Esophagus squamous epithelium (tissue), 5 donors: Measurements from ENCODE around the gene TMX3. TPM values are rescaled to one million over a fixed set of nuclear protein-coding genes. Genes with fewer than 3 reads are reported as not detected.

Experiments used
- DNase-seq: peaks from one replicate; lab custom pipeline; 2025; lab: John Stamatoyannopoulos, UW
- H3K27ac ChIP-seq, 4 donors: fragments of 200-600 bp; sonication (generic); one replicate each; pipeline ENCODE4 v1.5.1; 2016 to 2019; ENCODE audit warnings: mild to moderate bottlenecking in 1 of 4
- H3K27me3 ChIP-seq, 4 donors: fragments of 200-600 bp; sonication (generic); 1 replicate in 3 of 4; 2 replicates in 1 of 4; pipeline versions ENCODE4 v1.5.1 to v1.6.0; 2017 to 2021; ENCODE audit warnings: antibody characterized with exemption in 1 of 4
- H3K36me3 ChIP-seq, 3 donors: fragments of 200-600 bp; sonication (generic); one replicate each; pipeline ENCODE4 v1.5.1; 2016 to 2019
- H3K4me1 ChIP-seq, 3 donors: fragments of 200-600 bp; sonication (generic); one replicate each; pipeline ENCODE4 v1.5.1; 2017 to 2019
- H3K4me3 ChIP-seq, 4 donors: fragments of 200-600 bp; sonication (generic); 1 replicate in 3 of 4; 2 replicates in 1 of 4; pipeline ENCODE4 v1.5.1; 2016 to 2019; ENCODE audit warnings: mild to moderate bottlenecking in 2 of 4, moderate library complexity in 1 of 4
- H3K9me3 ChIP-seq, 3 donors: fragments of 200-600 bp; sonication (generic); one replicate each; pipeline ENCODE4 v1.5.1; 2016 to 2019
- CTCF ChIP-seq, 6 experiments: fragments of 450-650 bp in 4 of 6; fragments of 200-600 bp in 2 of 6; sonication (generic) in 2 of 6; IDR thresholded peaks; one replicate each; pipeline ENCODE4 v1.5.1; 2016 to 2019; ENCODE audit warnings: antibody characterized with exemption in 6 of 6, mild to moderate bottlenecking in 4 of 6, moderate library complexity in 4 of 6
- POLR2A ChIP-seq, 4 donors: fragments of 450-650 bp; IDR thresholded peaks; one replicate each; pipeline ENCODE4 v1.6.1; 2017; ENCODE audit warnings: antibody characterized with exemption in 4 of 4, mild to moderate bottlenecking in 4 of 4, moderate library complexity in 3 of 4
- WGBS, 2 donors: methylation state at CpG; one replicate each; pipeline ENCODE4 v1.1.5; 2018; 5-methylcytosine and 5-hydroxymethylcytosine counted together
- intact Hi-C: fragments of 100-400 bp; cut with DNase I; formaldehyde crosslinking; loops from one replicate; pipeline ENCODE4 v1.15.0; 2022
- total RNA-seq, 4 donors: library from RNA; depleted of rRNA; stranded (reverse); fragments of >200 nt; gene quantifications; one replicate each; pipeline ENCODE4 v1.1.0, GENCODE V29; 2016
- donor health status: DM: yes; HTN: yes; CAD: no.

TMX3 gene
- total RNA-seq, 4 donors from 2014 or later, result 12.7 to 37.8 (median 25.6) TPM

- Histone ChIP-seq H3K4me1 (no peaks in the 10 kb centered on the region), H3K36me3 (no peaks in the 10 kb centered on the region), H3K9me3 (no peaks in the 10 kb centered on the region), H3K4me3 (no peak overlapping the region), H3K27ac (no peak overlapping the region), H3K27me3 (no peaks in the 10 kb centered on the region)
- WGBS, 2 donors, result 88 to 97% methylated on average over 4 to 6 of the region's 6 CpGs
- DNase-seq, result no peak
- TF ChIP-seq CTCF (IDR thresholded peaks at IDR 0.05) (no peak), POLR2A (IDR thresholded peaks at IDR 0.05) (no peak)
- intact Hi-C loops, result no loop called here
Measured at GRCh38 chr18:68638613-68639012, 76.3 kb downstream of the TMX3 start.

DNA sequence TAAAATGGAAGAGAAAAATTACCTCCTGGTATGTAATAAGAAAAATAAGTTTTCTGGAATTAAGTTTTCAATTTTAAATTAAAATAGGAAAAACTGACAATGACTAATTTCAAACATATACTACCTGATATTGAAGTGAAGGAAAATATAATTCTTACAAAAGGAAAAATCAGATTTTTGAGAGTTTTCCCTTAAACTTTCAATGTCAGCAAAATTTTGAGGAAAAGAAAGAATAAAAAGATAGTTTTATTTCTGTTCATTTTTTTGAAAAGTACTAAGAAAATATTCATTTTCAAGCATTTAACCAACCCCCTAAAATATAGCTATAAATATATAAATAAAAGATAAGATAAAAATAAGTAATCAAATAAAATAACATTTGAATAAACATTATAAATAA, 87.1 kb downstream of the TMX3 start:
- no peaks in the 10 kb centered on the region for H3K36me3 ChIP-seq
- intact Hi-C loops, result no loop called here
- no peak overlapping the region for H3K27ac ChIP-seq

More for the DNA sequence above, 87.1 kb downstream of the TMX3 start:
- DNase-seq, result no peak
- Histone ChIP-seq H3K9me3 (no peaks in the 10 kb centered on the region), H3K27me3 (no peaks in the 10 kb centered on the region), H3K4me3 (no peak overlapping the region), H3K4me1 (no peaks in the 10 kb centered on the region)
- TF ChIP-seq CTCF (IDR thresholded peaks at IDR 0.05) (no peak), POLR2A (IDR thresholded peaks at IDR 0.05) (no peak)

Other genes with a start within 250 kb of the TMX3 start
- 1 to 10 TPM in 3 of 4 donors, under 1 TPM in 1; 0.27 to 3.8 (median 2.8) TPM for gene CCDC102B, start 83.0 kb upstream of the TMX3 start, total RNA-seq